Kidney (tissue), 14 donors: ENCODE results near the gene FRMD4A. TPM values are rescaled to one million over a fixed set of nuclear protein-coding genes. Genes with fewer than 3 reads are reported as not detected.

Source experiments
- DNase-seq, 5 donors: peaks; one replicate each; pipeline ENCODE4 v3.0.0-alpha.2; 2013 to 2020
- FAIRE-seq: peaks from 2 replicates; lab custom pipeline; 2012; peaks lifted over from hg19 to GRCh38; lab: Jason Lieb, UNC
- H3K27ac ChIP-seq, 2 donors: one replicate each; pipeline ENCODE4 v1.7.0; 2013; ENCODE audit warnings: low read depth in 2 of 2, low read length in 2 of 2, inconsistent platforms in 1 of 2
- H3K27me3 ChIP-seq: one replicate; pipeline ENCODE4 v1.7.1; 2013; ENCODE audit warnings: low read length, inconsistent platforms; ENCODE audit not compliant: control insufficient read depth, insufficient read depth
- H3K36me3 ChIP-seq, 3 donors: one replicate each; pipeline versions ENCODE4 v1.7.0 to v1.7.1; 2013; ENCODE audit warnings: low read length in 3 of 3, control low read depth in 1 of 3, inconsistent platforms in 1 of 3; ENCODE audit not compliant: insufficient read depth in 3 of 3, control insufficient read depth in 2 of 3
- H3K4me1 ChIP-seq, 3 donors: one replicate each; pipeline versions ENCODE4 v1.7.0 to v1.7.1; 2013; ENCODE audit warnings: low read length in 3 of 3, inconsistent platforms in 1 of 3, low read depth in 1 of 3; ENCODE audit not compliant: control insufficient read depth in 2 of 3, insufficient read depth in 2 of 3
- H3K4me3 ChIP-seq, 3 donors: one replicate each; pipeline versions ENCODE4 v1.7.0 to v1.8.1; 2013; ENCODE audit warnings: low read length in 3 of 3, control low read depth in 1 of 3, inconsistent platforms in 1 of 3
- H3K9ac ChIP-seq, 3 donors: one replicate each; pipeline versions ENCODE4 v1.7.0 to v1.7.1; 2013; ENCODE audit warnings: low read length in 3 of 3, control low read depth in 1 of 3, inconsistent platforms in 1 of 3
- H3K9me3 ChIP-seq, 3 donors: one replicate each; pipeline versions ENCODE4 v1.7.0 to v1.7.1; 2013; ENCODE audit warnings: low read length in 3 of 3, control low read depth in 1 of 3, inconsistent platforms in 1 of 3; ENCODE audit not compliant: control insufficient read depth in 2 of 3, insufficient read depth in 1 of 3
- CTCF ChIP-seq: IDR thresholded peaks from 3 replicates; pipeline ENCODE4 v1.5.1; 2012; ENCODE audit warnings: mild to moderate bottlenecking, moderate library complexity, borderline replicate concordance; ENCODE audit not compliant: insufficient read depth; ENCODE audit errors: extremely low read depth
- intact Hi-C: fragments of 100-400 bp; cut with DNase I; formaldehyde crosslinking; loops from one replicate; pipeline ENCODE4 v1.11.1; 2022
- polyA plus RNA-seq: library from polyadenylated mRNA; stranded (reverse); fragments of 350-450 nt; fragmentation: Illumina TruSeq; extraction: RNeasy Lipid Tissue Mini Kit (QIAGEN cat#74804); gene quantifications from one replicate; pipeline ENCODE4 v1.2.3, GENCODE V29; 2014; ENCODE audit warnings: low read depth, low replicate concordance; ENCODE audit not compliant: insufficient read depth
- total RNA-seq: library from RNA; stranded (reverse); fragmentation: NEBNext Ultra II Directional; extraction: Animal tissue kit (Norgen Biotek cat#: 25700); gene quantifications from one replicate; pipeline ENCODE4 v1.2.1, GENCODE V29; 2021
- donor health status: control.
- donor health status: control.
- donor health status: control.
- donor health status: control.
- donor health status: control.
- donor health status: DM: yes; HTN: yes; CAD: no.
- donor health status: Normal renal cell carcinoma (clear cell type).

FRMD4A gene
- total and polyA plus RNA-seq, 2 donors from 2014 or later, result 16.0 to 68.2 TPM

GRCh38 chr10:13845897-13846296 lies 484.8 kb downstream of the FRMD4A start:
- Histone ChIP-seq H3K4me1 (peaks cover 0 to 6% (median 0%) of the 10 kb centered on the region in 3 donors), H3K9ac (no peak overlapping the region), H3K9me3 (no peaks in the 10 kb centered on the region), H3K4me3 (no peak overlapping the region), H3K36me3 (no peaks in the 10 kb centered on the region), H3K27me3 (no peaks in the 10 kb centered on the region), H3K27ac (no peak overlapping the region)
- no peak for TF ChIP-seq CTCF
- FAIRE-seq (no peak), DNase-seq (no peak)
- intact Hi-C loops, result no loop called here

GRCh38 chr10:13844651-13845050 lies 486.1 kb downstream of the FRMD4A start:
- H3K4me1 ChIP-seq, result peaks cover 0 to 8% (median 0%) of the 10 kb centered on the region in 3 donors
- no peak for DNase-seq
- H3K27me3 ChIP-seq, result no peaks in the 10 kb centered on the region
- H3K36me3 ChIP-seq, result no peaks in the 10 kb centered on the region
- H3K4me3 ChIP-seq, result no peak overlapping the region
- H3K9ac ChIP-seq, result no peak overlapping the region
- H3K27ac ChIP-seq, result no peak overlapping the region
- intact Hi-C loops, result no loop called here
- TF ChIP-seq CTCF, result no peak
- no peaks in the 10 kb centered on the region for H3K9me3 ChIP-seq
- no peak for FAIRE-seq

- Histone ChIP-seq H3K4me3 (no peak overlapping the region), H3K9ac (no peak overlapping the region), H3K36me3 (no peaks in the 10 kb centered on the region), H3K27ac (peak overlapping the region in 1 of 2 donors; percentile 42), H3K9me3 (no peaks in the 10 kb centered on the region), H3K27me3 (no peaks in the 10 kb centered on the region), H3K4me1 (peaks cover 0 to 7% (median 0%) of the 10 kb centered on the region in 3 donors)
- intact Hi-C loops, result no loop called here
- DNase-seq (no peak), FAIRE-seq (no peak)
- no peak for TF ChIP-seq CTCF
Measured at GRCh38 chr10:13842117-13842516, 488.6 kb downstream of the FRMD4A start.

GRCh38 chr10:13840036-13840435 lies 490.7 kb downstream of the FRMD4A start:
- H3K9ac ChIP-seq, result no peak overlapping the region
- TF ChIP-seq CTCF, result no peak
- FAIRE-seq, result no peak
- no peak for DNase-seq
- intact Hi-C loops, result no loop called here
- no peak overlapping the region for H3K4me3 ChIP-seq
- no peaks in the 10 kb centered on the region for H3K27me3 ChIP-seq
- peaks cover 0 to 13% (median 0%) of the 10 kb centered on the region in 3 donors for H3K4me1 ChIP-seq
- H3K36me3 ChIP-seq, result no peaks in the 10 kb centered on the region
- H3K27ac ChIP-seq, result no peak overlapping the region
- H3K9me3 ChIP-seq, result no peaks in the 10 kb centered on the region
